WTC11 (cell line): ENCODE results near the gene PSMD5. TPM values are rescaled to one million over a fixed set of nuclear protein-coding genes. Genes with fewer than 3 reads are reported as not detected.

Source experiments
- ATAC-seq: fragments of 200-7000 bp; cut with Tn5 transposase; 2 replicates; pipeline ENCODE4 v1.10.0; 2021; ENCODE audit warnings: mild to moderate bottlenecking, moderate library complexity
- CTCF ChIA-PET: fragments of 300-600 bp; sonication (Branson Sonifier 250); formaldehyde crosslinking; loops from one replicate; lab custom pipeline; 2021; ENCODE audit warnings: antibody characterized with exemption; lab: Charles Lee
- POLR2A ChIA-PET: fragments of 350-600 bp; sonication (Branson Sonifier 250); formaldehyde crosslinking; loops from one replicate; lab custom pipeline; 2021; ENCODE audit warnings: antibody characterized with exemption; lab: Charles Lee
- DNase-seq: peaks from one replicate; pipeline ENCODE4 v3.0.0; 2021; ENCODE audit warnings: low spot score
- H3K27ac Mint-ChIP-seq: 2 replicates; pipeline ENCODE4 v1.8.0; 2021; ENCODE audit warnings: mixed read lengths
- H3K27me3 Mint-ChIP-seq: 2 replicates; pipeline ENCODE4 v1.8.0; 2021; ENCODE audit warnings: low read depth, mild to moderate bottlenecking, moderate library complexity, mixed read lengths
- H3K36me3 Mint-ChIP-seq: 2 replicates; pipeline ENCODE4 v1.8.0; 2021; ENCODE audit warnings: mixed read lengths
- H3K4me1 Mint-ChIP-seq: 2 replicates; pipeline ENCODE4 v1.8.0; 2022; ENCODE audit warnings: mixed read lengths
- H3K4me3 Mint-ChIP-seq: 2 replicates; pipeline ENCODE4 v1.8.0; 2021; ENCODE audit warnings: mild to moderate bottlenecking, moderate library complexity, mixed read lengths
- H3K9me3 Mint-ChIP-seq: 2 replicates; pipeline ENCODE4 v1.8.0; 2021; ENCODE audit warnings: mixed read lengths
- ARID4B ChIP-seq: sonication (generic); formaldehyde crosslinking; IDR thresholded peaks from 2 replicates; pipeline ENCODE4 v1.8.0; 2023; ENCODE audit warnings: missing genetic modification reagents, mild to moderate bottlenecking, borderline replicate concordance
- ATF2 ChIP-seq: sonication (generic); formaldehyde crosslinking; IDR thresholded peaks from 2 replicates; pipeline ENCODE4 v1.8.1; 2022; ENCODE audit warnings: low read depth, missing genetic modification reagents, borderline replicate concordance
- E2F5 ChIP-seq: sonication (generic); formaldehyde crosslinking; IDR thresholded peaks from 2 replicates; pipeline ENCODE4 v1.8.1; 2022; ENCODE audit warnings: mild to moderate bottlenecking, moderate library complexity, missing genetic modification reagents
- ELF4 ChIP-seq: sonication (generic); formaldehyde crosslinking; IDR thresholded peaks from 2 replicates; pipeline ENCODE4 v1.8.1; 2022; ENCODE audit warnings: low read depth, mild to moderate bottlenecking, moderate library complexity, missing genetic modification reagents
- EMX1 ChIP-seq: fragments of 250-450 bp; sonication (Bioruptor Pico); IDR thresholded peaks from 2 replicates; pipeline ENCODE4 v1.8.0; 2021; ENCODE audit warnings: mild to moderate bottlenecking
- ETV6 ChIP-seq: sonication (generic); formaldehyde crosslinking; IDR thresholded peaks from 2 replicates; pipeline ENCODE4 v1.8.1; 2022; ENCODE audit warnings: mild to moderate bottlenecking, missing genetic modification reagents
- MXD4 ChIP-seq: fragments of 250-450 bp; sonication (Bioruptor Pico); IDR thresholded peaks from 2 replicates; pipeline ENCODE4 v1.8.0; 2021; ENCODE audit warnings: mild to moderate bottlenecking, moderate library complexity, borderline replicate concordance
- NFE2L1 ChIP-seq: sonication (generic); formaldehyde crosslinking; IDR thresholded peaks from 2 replicates; pipeline ENCODE4 v1.8.1; 2023; ENCODE audit warnings: missing genetic modification reagents
- NFYB ChIP-seq: sonication (generic); formaldehyde crosslinking; conservative IDR thresholded peaks from 2 replicates; pipeline ENCODE4 v1.8.0; 2022; ENCODE audit warnings: low read depth, missing genetic modification reagents
- NR2C2 ChIP-seq: sonication (generic); formaldehyde crosslinking; IDR thresholded peaks from 2 replicates; pipeline ENCODE4 v1.8.0; 2022; ENCODE audit warnings: mild to moderate bottlenecking, missing genetic modification reagents
- OVOL2 ChIP-seq: fragments of 250-450 bp; sonication (Bioruptor Pico); IDR thresholded peaks from 2 replicates; pipeline ENCODE4 v1.9.0; 2021; ENCODE audit warnings: mild to moderate bottlenecking, borderline replicate concordance
- PRRX2 ChIP-seq: fragments of 250-450 bp; sonication (Bioruptor Pico); IDR thresholded peaks from 2 replicates; pipeline ENCODE4 v1.8.0; 2021; ENCODE audit warnings: mild to moderate bottlenecking
- SMAD3 ChIP-seq: sonication (generic); formaldehyde crosslinking; IDR thresholded peaks from 2 replicates; pipeline ENCODE4 v1.8.0; 2022; ENCODE audit warnings: missing genetic modification reagents, mild to moderate bottlenecking, borderline replicate concordance
- SP1 ChIP-seq: sonication (generic); formaldehyde crosslinking; conservative IDR thresholded peaks from 2 replicates; pipeline ENCODE4 v1.8.1; 2022; ENCODE audit warnings: missing genetic modification reagents
- STAT6 ChIP-seq: sonication (generic); formaldehyde crosslinking; conservative IDR thresholded peaks from 2 replicates; pipeline ENCODE4 v1.8.1; 2023; ENCODE audit warnings: mild to moderate bottlenecking, low read depth, missing genetic modification reagents, moderate library complexity
- TCF7 ChIP-seq: sonication (generic); formaldehyde crosslinking; IDR thresholded peaks from 2 replicates; pipeline ENCODE4 v1.8.0; 2022; ENCODE audit warnings: mild to moderate bottlenecking, low read depth, missing genetic modification reagents, moderate library complexity
- TEAD1 ChIP-seq: sonication (generic); formaldehyde crosslinking; IDR thresholded peaks from 2 replicates; pipeline ENCODE4 v1.8.0; 2022; ENCODE audit warnings: mild to moderate bottlenecking, missing genetic modification reagents
- TEAD4 ChIP-seq: sonication (generic); formaldehyde crosslinking; IDR thresholded peaks from 2 replicates; pipeline ENCODE4 v1.8.0; 2022; ENCODE audit warnings: mild to moderate bottlenecking, missing genetic modification reagents
- ZNF416 ChIP-seq: fragments of 250-450 bp; sonication (Bioruptor Pico); IDR thresholded peaks from 2 replicates; pipeline ENCODE4 v1.9.0; 2021; ENCODE audit warnings: mild to moderate bottlenecking, inconsistent platforms
- total RNA-seq: library from RNA; stranded (reverse); gene quantifications from 3 replicates; pipeline ENCODE4 v1.2.3, GENCODE V29; 2021
- TF ChIP-seq, protein P1 (sequence below): sonication (generic); formaldehyde crosslinking; conservative IDR thresholded peaks from 2 replicates; pipeline ENCODE4 v1.8.1; 2022; ENCODE audit warnings: mild to moderate bottlenecking, missing genetic modification reagents
- TF ChIP-seq, protein P2 (sequence below): sonication (generic); formaldehyde crosslinking; IDR thresholded peaks from 2 replicates; pipeline ENCODE4 v1.8.1; 2023; ENCODE audit warnings: mild to moderate bottlenecking, moderate library complexity, missing genetic modification reagents
- TF ChIP-seq, protein P3 (sequence below): fragments of 250-450 bp; sonication (Bioruptor Pico); conservative IDR thresholded peaks from 2 replicates; pipeline ENCODE4 v1.9.0; 2021; ENCODE audit warnings: mild to moderate bottlenecking

PSMD5 gene
- total RNA-seq, 1 experiment from 2014 or later, result 61.1 TPM

DNA sequence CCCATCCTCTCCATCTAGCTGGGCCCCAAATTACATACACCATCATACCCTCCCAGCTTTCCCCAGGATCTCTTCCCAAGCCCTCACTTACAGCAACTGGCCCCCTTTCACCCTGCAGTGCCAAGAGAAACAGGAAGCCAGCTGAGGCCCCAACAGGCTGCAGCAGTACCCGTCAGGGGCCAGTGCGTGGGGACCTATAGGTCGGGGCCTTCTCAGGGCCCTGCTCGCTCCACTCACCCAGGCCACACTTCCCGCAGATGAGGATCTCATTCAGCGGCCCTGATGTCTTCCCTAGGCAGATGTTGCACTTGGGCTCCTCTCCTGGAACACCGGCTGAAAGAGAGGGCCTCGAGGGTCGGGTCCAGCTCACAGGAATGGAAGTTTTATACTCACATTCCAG, 27.5 kb upstream of the PSMD5 start (continued):
- no peak for TF ChIP-seq TEAD4 (CRISPR knock-in tag)
- TF ChIP-seq ZNF416 (CRISPR knock-in tag), result no peak
- TF ChIP-seq NFYB (CRISPR knock-in tag), result no peak
- TF ChIP-seq OVOL2 (CRISPR knock-in tag), result no peak
- TF ChIP-seq, protein P1, sequence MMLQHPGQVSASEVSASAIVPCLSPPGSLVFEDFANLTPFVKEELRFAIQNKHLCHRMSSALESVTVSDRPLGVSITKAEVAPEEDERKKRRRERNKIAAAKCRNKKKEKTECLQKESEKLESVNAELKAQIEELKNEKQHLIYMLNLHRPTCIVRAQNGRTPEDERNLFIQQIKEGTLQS, result no peak
- TF ChIP-seq ETV6 (CRISPR knock-in tag), result no peak
- no peak for TF ChIP-seq ELF4 (CRISPR knock-in tag)
- no peak for TF ChIP-seq STAT6 (CRISPR knock-in tag)
- no peak for TF ChIP-seq SP1 (CRISPR knock-in tag)
- TF ChIP-seq NFE2L1 (CRISPR knock-in tag), result no peak
- TF ChIP-seq, protein P2, sequence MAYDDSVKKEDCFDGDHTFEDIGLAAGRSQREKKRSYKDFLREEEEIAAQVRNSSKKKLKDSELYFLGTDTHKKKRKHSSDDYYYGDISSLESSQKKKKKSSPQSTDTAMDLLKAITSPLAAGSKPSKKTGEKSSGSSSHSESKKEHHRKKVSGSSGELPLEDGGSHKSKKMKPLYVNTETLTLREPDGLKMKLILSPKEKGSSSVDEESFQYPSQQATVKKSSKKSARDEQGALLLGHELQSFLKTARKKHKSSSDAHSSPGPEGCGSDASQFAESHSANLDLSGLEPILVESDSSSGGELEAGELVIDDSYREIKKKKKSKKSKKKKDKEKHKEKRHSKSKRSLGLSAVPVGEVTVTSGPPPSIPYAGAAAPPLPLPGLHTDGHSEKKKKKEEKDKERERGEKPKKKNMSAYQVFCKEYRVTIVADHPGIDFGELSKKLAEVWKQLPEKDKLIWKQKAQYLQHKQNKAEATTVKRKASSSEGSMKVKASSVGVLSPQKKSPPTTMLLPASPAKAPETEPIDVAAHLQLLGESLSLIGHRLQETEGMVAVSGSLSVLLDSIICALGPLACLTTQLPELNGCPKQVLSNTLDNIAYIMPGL (CRISPR knock-in tag), result no peak

GRCh38 chr9:120869726-120870125, 27.0 kb upstream of the PSMD5 start:
- no peak overlapping the region for H3K27ac Mint-ChIP-seq
- H3K9me3 Mint-ChIP-seq, result no peaks in the 10 kb centered on the region
- H3K4me1 Mint-ChIP-seq, result peaks cover 42% of the 10 kb centered on the region
- POLR2A ChIA-PET, result no interaction called here
- TF ChIP-seq MXD4 (no peak), TEAD1 (no peak), ARID4B (no peak), ATF2 (CRISPR knock-in tag) (no peak), ZNF416 (CRISPR knock-in tag) (no peak), EMX1 (CRISPR knock-in tag) (no peak), SMAD3 (no peak), TCF7 (no peak), E2F5 (CRISPR knock-in tag) (no peak), PRRX2 (CRISPR knock-in tag) (no peak), NR2C2 (CRISPR knock-in tag) (no peak)
- TF ChIP-seq, protein P3, sequence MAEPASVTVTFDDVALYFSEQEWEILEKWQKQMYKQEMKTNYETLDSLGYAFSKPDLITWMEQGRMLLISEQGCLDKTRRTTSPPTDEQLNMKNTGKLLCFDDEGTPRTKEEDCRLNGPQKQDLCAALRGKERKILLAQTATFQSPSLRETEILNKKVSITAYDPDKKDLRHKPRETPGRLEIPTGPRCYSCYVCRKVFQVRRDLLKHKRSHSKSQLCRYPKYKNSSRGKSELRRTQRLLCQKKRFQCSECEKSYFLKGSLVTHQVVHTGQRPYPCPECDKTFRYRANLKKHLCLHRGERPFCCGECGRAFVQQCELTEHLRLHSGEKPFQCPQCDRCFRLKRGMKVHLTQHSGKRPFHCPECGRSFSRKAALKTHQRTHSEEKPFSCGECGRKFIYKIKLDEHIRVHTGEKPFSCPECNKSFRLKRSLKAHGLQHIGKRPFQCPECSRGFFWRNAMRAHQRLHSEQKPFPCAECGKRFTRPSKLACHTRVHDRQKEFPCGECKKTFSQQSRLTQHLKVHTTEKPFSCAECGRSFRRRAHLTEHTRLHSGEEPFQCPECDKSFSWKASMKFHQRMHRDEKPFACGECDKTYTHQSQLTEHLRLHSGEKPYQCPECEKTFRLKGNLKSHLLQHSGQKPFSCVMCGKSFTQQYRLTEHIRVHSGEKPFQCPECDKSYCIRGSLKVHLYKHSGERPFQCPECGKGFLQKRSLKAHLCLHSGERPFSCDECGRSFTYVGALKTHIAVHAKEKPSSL (CRISPR knock-in tag), result no peak
- CTCF ChIA-PET, result interaction anchor here (0.6 to 2.2 kb wide), 5 partner anchors 20 to 112 kb away, joined by 4 to 11 read pairs (median 6); no protein-coding TSS in a partner anchor
- DNase-seq, result no peak
- peak overlapping the region; percentile 81 for H3K4me3 Mint-ChIP-seq
- ATAC-seq, result no peak
- H3K27me3 Mint-ChIP-seq, result no peaks in the 10 kb centered on the region; the same call in 1 of the 2 replicates
- peaks cover 11% of the 10 kb centered on the region for H3K36me3 Mint-ChIP-seq
